ENCODE data around the gene LPIN2. TPM values are rescaled to one million over a fixed set of nuclear protein-coding genes. Genes with fewer than 3 reads are reported as not detected.

The LPIN2 gene
- total and polyA plus RNA-seq, 2 of the 4 experiments (the other 2 are of a cell fraction), result 16.2 to 21.9 TPM

GRCh38 chr18:3040173-3040572, 27.2 kb upstream of the LPIN2 start:
- no peak for DNase-seq
- H3K79me1 ChIP-seq (ENCODE audit: low read depth in 1 of 2, low read length in 2 of 2), result no peaks in the 10 kb centered on the region
- no peaks in the 10 kb centered on the region for H3K36me3 ChIP-seq (ENCODE audit: control insufficient read depth, insufficient read depth, low read length)
- no peak overlapping the region for H2BK5ac ChIP-seq (ENCODE audit: low read depth, low read length, poor library complexity, severe bottlenecking)
- WGBS, 2 experiments (ENCODE audit: extremely low coverage in 2 of 2, insufficient read length in 1 of 2), result no CpG with 5 or more reads among the region's 2 CpGs
- H2BK120ac ChIP-seq (ENCODE audit: low read depth, low read length), result no peak overlapping the region
- intact Hi-C loops (cut with micrococcal nuclease), result no loop called here
- no peak overlapping the region for H4K91ac ChIP-seq (ENCODE audit: insufficient read depth, low read depth, low read length)
- no peak overlapping the region for H2AFZ ChIP-seq (replicated peaks; ENCODE audit: low read length, poor library complexity)
- no peak overlapping the region for H3K4me2 ChIP-seq (ENCODE audit: low read depth, low read length)
- no peak overlapping the region for H2AK5ac ChIP-seq (ENCODE audit: low read depth, low read length)
- H4K20me1 ChIP-seq (ENCODE audit: insufficient read depth, low read length), result no peaks in the 10 kb centered on the region
- no peak overlapping the region for H3K27ac ChIP-seq (ENCODE audit: insufficient read depth, low read length)
- dilution Hi-C loops (cut with HindIII; ENCODE audit: low sequenced_read_pairs, unreplicated experiment), result no loop called here
- no peak overlapping the region for H3K56ac ChIP-seq (ENCODE audit: extremely low read depth, insufficient read depth, low read length)
- H2AK9ac ChIP-seq (replicated peaks; ENCODE audit: low read depth, low read length, poor library complexity), result no peak overlapping the region
- no peak overlapping the region for H3K4ac ChIP-seq (ENCODE audit: low read depth, low read length)
- BruUV-seq (replicated peaks), result no TSS peak
- ATAC-seq (ENCODE audit: low read depth), result no peak
- H3K4me1 ChIP-seq (ENCODE audit: control insufficient read depth, insufficient read depth, low read length), result peaks cover 3% of the 10 kb centered on the region
- no peak overlapping the region for H2BK20ac ChIP-seq (ENCODE audit: low read depth, low read length)
- ChIA-PET POLR2A (ENCODE audit: unreplicated experiment) (no interaction called here), CTCF (interaction anchor here (0.5 kb wide), 1 partner anchor 33 kb away, joined by 3 read pairs; no protein-coding TSS in a partner anchor)
- H3K14ac ChIP-seq (replicated peaks; ENCODE audit: low read depth, low read length), result no peak overlapping the region
- no peak overlapping the region for H3K4me3 ChIP-seq (ENCODE audit: insufficient read depth, low read depth, low read length)
- H3K9me3 ChIP-seq (ENCODE audit: control insufficient read depth, insufficient read depth, low read length), result no peaks in the 10 kb centered on the region
- no peak overlapping the region for H3K23ac ChIP-seq (ENCODE audit: low read depth, low read length)
- H4K8ac ChIP-seq (ENCODE audit: low read depth in 2 of 2, low read length in 2 of 2), result no peak overlapping the region
- no peaks in the 10 kb centered on the region for H3K27me3 ChIP-seq (ENCODE audit: control insufficient read depth, insufficient read depth, low read length)
- no peak overlapping the region for H3K18ac ChIP-seq (ENCODE audit: low read depth, low read length)
- in situ Hi-C loops (cut with MboI; ENCODE audit: low sequenced_read_pairs), result no loop called here
- H3K9me1 ChIP-seq (ENCODE audit: insufficient read depth, low read length), result peaks cover 3% of the 10 kb centered on the region; the same call in 1 of the 2 replicates
- H3K9ac ChIP-seq (ENCODE audit: low read depth, low read length), result no peak overlapping the region
- no peak overlapping the region for H4K5ac ChIP-seq (ENCODE audit: low read depth, low read length)
- TF ChIP-seq FOS (IDR thresholded peaks at IDR 0.05; ENCODE audit: low read depth, low read length), result no peak
- no peak for TF ChIP-seq POLR2A (IDR thresholded peaks at IDR 0.05; ENCODE audit: low read depth, low read length)
- TF ChIP-seq MAZ (IDR thresholded peaks at IDR 0.05; ENCODE audit: borderline replicate concordance, low read depth, low read length), result no peak
- no peak for TF ChIP-seq ELK1 (IDR thresholded peaks at IDR 0.05; ENCODE audit: borderline replicate concordance, low read depth, low read length)
- no peak for TF ChIP-seq MAFK (IDR thresholded peaks at IDR 0.05; ENCODE audit: low read depth, low read length)
- TF ChIP-seq, protein P1, sequence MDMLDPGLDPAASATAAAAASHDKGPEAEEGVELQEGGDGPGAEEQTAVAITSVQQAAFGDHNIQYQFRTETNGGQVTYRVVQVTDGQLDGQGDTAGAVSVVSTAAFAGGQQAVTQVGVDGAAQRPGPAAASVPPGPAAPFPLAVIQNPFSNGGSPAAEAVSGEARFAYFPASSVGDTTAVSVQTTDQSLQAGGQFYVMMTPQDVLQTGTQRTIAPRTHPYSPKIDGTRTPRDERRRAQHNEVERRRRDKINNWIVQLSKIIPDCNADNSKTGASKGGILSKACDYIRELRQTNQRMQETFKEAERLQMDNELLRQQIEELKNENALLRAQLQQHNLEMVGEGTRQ (IDR thresholded peaks at IDR 0.05; ENCODE audit: low read depth, low read length), result no peak
- TF ChIP-seq SMC3 (IDR thresholded peaks at IDR 0.05; ENCODE audit: low read depth, low read length), result no peak
- TF ChIP-seq CHD1 (IDR thresholded peaks at IDR 0.05; ENCODE audit: low read depth, low read length), result no peak
- TF ChIP-seq, protein P2, sequence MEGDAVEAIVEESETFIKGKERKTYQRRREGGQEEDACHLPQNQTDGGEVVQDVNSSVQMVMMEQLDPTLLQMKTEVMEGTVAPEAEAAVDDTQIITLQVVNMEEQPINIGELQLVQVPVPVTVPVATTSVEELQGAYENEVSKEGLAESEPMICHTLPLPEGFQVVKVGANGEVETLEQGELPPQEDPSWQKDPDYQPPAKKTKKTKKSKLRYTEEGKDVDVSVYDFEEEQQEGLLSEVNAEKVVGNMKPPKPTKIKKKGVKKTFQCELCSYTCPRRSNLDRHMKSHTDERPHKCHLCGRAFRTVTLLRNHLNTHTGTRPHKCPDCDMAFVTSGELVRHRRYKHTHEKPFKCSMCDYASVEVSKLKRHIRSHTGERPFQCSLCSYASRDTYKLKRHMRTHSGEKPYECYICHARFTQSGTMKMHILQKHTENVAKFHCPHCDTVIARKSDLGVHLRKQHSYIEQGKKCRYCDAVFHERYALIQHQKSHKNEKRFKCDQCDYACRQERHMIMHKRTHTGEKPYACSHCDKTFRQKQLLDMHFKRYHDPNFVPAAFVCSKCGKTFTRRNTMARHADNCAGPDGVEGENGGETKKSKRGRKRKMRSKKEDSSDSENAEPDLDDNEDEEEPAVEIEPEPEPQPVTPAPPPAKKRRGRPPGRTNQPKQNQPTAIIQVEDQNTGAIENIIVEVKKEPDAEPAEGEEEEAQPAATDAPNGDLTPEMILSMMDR (conservative IDR thresholded peaks at IDR 0.05; ENCODE audit: low read depth, low read length), result no peak
- TF ChIP-seq NFE2L2 (IDR thresholded peaks at IDR 0.05; ENCODE audit: low read depth, low read length), result no peak
- no peak for TF ChIP-seq RCOR1 (IDR thresholded peaks at IDR 0.05; ENCODE audit: insufficient replicate concordance, low read length)
- TF ChIP-seq BHLHE40 (IDR thresholded peaks at IDR 0.05; ENCODE audit: low read depth, low read length), result no peak
- no peak for TF ChIP-seq RFX5 (IDR thresholded peaks at IDR 0.05; ENCODE audit: low read depth, low read length)
- TF ChIP-seq RAD21 (IDR thresholded peaks at IDR 0.05; ENCODE audit: low read length), result no peak
- no peak for TF ChIP-seq CEBPB (IDR thresholded peaks at IDR 0.05; ENCODE audit: low read depth, low read length)
- no peak for TF ChIP-seq MXI1 (IDR thresholded peaks at IDR 0.05; ENCODE audit: borderline replicate concordance, low read depth, low read length)
- H2BK15ac ChIP-seq (ENCODE audit: low read depth, low read length), result no peak overlapping the region

Data from IMR-90 (cell line).